HK-2 (cell line): ENCODE results near the gene CAMSAP1.

Source experiments
- DNase-seq: peaks from one replicate; pipeline ENCODE4 v3.0.0-alpha.2; 2018; ENCODE audit not compliant: unreplicated experiment

CAMSAP1 gene

DNA sequence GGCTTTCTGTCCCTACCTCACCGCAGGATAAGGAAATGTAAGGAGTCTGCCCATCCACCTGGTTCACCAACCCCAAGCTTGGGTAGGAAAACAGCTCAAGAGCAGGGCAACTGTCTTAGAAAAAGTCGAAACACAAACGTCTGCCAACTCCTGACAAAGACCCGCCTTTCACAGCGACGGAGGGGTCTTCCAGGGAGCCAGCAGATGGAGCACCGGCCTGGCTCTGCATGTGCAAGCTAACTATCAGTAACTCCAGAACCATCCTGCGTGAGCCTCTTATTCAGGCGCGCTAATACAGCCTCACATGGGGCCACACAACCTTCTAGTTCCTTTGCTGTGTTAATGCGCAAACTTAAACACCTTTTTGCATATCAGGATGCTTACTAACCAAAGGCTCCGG, 26.9 kb downstream of the CAMSAP1 start:
- no peak for DNase-seq

DNA sequence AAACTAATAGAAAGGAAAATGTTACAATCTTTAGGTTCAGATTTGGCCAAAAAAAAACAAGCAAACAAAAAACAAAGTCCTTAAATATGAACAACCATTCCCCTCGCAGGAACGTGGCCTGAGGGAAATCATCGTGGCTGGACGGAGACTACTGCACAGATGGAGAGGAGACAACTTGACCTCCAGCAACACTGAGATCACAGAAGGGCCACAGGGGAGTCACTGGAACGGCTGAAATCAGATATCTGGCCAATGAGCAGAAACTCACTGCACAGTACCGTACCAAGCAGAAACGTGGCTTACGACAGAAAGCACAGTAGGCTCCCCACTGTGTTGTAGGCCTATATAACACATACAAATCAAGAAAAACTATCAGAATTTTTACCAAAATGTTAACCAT, 27.7 kb downstream of the CAMSAP1 start:
- no peak for DNase-seq

DNA sequence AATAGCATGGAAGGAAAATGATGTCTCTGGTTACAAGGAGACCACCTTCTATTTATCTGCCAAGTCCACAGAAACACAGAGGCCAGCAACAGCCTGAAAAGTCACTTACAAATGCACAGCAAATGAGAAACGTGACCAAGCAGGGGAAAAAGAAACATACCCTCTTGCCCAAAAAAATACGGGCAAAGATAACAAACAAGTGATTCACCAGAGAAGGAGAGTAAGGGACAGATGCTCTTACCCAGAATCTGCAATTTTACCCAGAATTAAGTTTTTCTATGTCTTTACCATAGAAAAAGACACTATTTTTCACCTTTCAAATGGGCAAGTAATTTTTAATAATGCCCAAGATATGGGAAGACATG, 28.1 kb downstream of the CAMSAP1 start:
- no peak for DNase-seq

GRCh38 chr9:135878528-135879236, 28.7 kb downstream of the CAMSAP1 start:
- DNase-seq: no peak

DNA sequence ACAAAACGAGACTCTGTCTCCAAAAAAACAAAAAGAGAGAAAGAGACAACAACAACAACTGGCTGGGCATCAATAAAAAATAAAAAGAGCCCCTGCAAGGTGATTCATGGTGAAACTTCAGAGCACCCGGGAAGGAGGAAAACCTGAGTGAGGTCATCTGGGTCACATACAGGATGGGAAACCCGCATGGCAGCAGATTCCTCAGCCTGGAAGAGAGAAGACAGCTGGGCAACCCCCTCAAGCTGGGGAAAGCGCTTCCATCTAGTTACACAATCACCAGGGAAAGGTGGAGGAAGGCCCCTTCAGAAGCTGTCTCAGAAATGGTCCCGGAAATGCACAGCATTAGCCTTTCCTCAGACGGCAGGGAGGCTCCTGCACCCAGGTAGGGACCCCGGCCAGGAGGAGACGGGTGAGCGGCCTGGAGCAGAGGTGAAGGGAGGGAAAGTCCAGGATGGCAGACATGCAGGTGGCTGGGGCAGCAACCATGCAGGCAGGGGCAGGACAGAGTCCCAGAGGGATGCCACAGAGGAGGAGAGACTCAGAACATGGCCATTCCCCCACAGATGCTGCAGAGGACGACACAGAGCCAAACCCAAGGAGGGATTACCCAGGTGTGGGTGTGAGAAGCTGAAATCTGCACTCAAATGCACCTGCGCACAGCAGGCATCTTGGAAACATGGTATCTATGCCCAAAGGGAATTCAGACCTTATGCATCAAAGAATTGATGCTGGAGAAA, 29.4 kb downstream of the CAMSAP1 start:
- peak; percentile 28 for DNase-seq

DNA sequence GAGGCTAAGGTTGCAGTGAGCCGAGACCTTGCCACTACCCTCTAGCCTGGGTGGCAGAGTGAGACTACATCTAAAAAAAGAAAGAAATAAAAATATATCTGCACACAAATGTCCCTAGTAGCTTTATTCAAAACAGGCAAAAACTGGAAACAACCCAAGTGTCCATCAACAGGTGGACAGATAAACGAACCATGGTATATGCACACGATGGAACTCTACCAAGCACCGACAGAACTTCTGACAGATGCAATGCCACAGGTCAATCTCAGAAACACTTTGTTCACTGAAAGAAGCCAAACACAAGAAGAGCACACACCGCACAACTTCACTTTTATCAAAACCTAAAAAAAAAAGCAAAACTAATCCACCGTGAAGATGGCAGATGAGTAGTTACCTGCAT, 30.4 kb downstream of the CAMSAP1 start:
- no peak for DNase-seq

DNA sequence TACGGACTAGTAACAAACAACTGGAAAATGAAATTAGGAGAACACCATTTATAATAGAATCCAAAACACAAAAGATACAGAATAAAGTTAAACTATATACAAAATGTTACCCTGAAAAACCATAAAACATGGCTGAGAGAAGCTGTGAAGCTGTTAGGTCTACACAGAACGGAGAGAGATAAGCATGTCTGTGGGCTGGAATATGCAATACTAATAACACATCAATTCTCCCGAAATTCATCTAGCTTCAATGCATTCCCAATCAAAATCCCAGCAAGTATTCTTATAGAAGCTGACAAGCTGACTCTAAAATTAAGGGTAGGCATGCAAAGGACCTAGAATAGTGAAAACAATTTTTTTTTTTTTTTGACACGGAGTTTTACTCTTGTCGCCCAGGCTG, 32.5 kb downstream of the CAMSAP1 start:
- no peak for DNase-seq

DNA sequence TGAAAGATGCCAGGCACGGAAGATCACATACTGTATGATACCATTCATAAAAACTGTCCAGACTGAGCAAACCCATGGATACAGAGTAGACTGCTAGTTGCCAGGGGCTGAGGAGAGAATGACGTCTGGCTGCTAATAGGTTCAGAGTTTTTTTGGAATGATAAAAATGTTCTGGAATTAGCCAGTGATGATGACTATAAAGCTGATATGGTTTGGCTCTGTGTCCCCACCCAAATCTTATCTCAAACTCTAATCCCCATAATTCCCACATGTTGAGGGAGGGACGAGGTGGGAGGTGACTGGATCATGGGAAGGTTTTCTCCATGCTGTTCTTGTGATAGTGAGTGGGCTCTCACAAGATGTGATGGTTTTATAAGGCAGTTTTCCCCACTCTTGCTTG, 37.4 kb downstream of the CAMSAP1 start:
- DNase-seq: no peak

DNA sequence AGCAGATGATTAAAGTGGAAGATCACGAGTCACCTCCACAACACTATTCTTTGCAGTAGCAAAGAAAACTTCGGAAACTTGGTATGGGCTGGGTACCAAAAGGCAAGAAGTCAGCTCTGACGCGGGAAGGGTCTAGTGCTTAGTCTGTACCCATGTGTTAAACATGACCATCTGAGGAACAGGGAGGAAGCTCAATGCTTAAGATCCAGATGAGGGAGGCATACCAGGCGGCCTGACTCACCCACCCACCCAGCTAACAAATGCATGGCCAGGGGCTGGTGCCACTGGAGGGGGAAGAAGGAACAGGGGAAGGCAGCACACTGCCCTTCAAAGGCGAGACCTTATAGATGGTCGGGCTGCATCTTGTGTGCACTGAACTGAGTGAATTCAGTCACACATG, 41.8 kb downstream of the CAMSAP1 start:
- DNase-seq: no peak

DNA sequence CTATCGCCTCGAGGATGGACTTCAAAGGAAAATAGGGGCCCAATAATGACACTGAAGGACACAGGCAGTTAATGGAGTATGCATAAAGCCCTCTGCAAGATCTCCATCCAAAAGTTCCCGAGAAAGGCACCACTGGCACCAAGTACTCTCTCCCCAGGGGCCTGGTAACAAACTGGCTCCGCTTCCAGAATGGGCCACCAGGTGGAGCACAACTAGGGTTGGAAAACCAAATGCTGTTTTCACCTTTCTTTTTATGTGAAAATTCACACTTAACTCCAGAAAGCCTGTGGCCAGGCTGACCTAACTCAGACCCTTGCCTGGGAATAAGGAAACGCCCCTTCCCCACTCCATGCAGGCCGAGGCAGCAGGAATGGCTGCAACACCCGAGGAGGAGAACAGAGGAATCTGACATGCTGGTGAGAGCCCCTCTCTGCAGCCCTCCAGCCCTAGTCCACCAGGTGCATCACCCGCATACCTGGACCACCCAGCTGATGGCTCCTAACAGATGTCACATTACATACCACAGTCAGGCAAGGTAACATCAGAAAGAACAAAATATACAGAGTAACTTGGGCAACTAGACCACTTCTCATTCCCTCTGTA, 42.8 kb downstream of the CAMSAP1 start:
- peak; percentile 47 for DNase-seq

DNA sequence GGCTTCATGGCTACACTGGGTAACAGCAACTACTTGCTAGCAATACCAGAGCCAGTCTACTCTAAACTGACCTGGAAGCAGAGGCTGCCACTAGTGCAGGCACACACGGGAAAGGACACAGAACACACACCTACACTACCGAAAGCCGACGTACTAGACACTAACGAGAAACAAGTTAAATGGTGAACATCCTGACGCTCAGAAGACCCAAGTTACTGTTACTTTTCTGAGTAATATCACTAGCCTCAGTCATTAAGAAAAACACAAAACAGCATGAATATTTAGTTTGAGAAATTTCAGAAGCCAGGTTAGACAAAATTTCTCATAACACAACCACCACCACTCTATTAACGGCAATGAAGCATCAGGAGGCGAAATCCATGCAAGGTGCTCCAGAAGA, 44.5 kb downstream of the CAMSAP1 start:
- DNase-seq: no peak

GRCh38 chr9:135858491-135859185, 48.7 kb downstream of the CAMSAP1 start:
- DNase-seq: no peak

DNA sequence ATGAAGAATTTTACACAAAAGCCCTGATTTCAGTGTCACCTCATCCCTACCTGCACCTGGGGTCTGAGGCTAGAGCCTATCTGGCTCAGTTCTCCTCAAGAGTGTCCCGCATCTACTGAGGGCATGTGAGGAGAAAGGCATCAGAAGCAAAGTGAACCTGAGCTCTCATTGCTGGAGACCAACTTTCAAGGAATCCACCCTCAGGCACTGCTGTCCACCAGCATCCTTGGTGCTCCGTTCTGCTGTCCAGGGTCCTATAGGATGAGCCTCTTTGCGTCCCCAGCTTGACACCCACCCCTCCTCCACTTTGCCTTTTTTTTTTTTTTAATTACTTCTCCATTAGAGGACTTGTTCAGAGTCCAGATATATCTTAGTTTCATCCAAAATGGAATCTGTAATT, 49.5 kb downstream of the CAMSAP1 start:
- DNase-seq: no peak

DNA sequence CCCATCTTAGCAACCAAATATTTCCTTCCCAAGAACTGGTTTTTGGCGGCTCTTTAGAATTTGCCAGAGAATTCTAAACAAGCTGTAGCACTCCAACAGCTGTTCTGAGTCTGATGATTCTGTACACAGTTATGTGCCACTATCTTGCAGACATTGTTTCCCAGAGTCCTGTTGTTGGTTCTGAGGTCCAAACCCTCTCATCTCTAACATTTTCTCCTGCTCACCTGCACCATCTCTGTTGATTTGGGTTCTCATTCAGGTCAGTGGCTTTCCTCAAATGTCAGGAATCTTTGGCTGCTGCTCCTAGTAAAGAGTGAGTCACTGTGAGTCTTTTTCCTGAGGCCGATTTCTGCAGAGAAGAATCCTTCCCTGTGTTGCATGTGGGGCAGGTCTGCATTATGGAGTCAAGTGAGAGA, 50.0 kb downstream of the CAMSAP1 start:
- no peak for DNase-seq

- no peak for DNase-seq
Observed at GRCh38 chr9:135851748-135852147, 55.6 kb downstream of the CAMSAP1 start.

DNA sequence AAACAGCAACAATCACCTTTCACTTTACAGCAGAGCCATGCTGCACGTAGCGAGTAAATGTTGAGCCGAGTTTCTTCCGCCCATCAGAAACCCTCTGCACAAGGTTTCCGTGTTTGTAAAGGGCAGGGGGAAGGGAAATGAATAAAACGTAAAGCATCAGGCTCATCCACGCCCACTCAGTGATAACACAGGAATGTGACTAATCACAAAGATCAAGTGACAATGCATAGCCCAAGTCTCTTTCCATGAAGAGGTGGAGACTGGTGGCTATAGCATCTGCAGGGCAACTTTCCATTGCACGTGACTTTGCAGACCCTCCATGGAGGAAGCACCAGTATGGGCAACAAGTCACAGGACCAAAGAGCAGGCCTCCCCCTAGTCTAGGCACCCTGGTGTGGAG, 56.6 kb downstream of the CAMSAP1 start:
- no peak for DNase-seq

DNA sequence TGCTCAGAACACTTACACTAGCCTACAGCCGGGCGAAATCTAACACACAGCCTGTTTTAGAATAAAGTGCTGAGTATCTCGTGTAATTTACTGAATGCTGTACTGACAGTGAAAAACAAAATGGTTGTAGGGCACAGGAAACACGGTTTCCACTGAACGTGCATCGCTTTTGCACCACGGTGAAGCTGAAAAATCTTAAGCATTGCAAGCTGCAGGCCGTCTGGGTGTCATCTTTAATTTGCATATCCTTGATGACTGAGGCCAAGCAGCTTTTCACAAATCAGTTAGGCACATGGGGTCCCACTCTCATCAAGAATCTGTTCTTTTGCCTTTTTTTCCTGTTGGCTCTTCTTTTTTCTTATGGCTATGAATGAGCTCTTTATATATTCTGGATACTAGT, 58.2 kb downstream of the CAMSAP1 start:
- no peak for DNase-seq

DNA sequence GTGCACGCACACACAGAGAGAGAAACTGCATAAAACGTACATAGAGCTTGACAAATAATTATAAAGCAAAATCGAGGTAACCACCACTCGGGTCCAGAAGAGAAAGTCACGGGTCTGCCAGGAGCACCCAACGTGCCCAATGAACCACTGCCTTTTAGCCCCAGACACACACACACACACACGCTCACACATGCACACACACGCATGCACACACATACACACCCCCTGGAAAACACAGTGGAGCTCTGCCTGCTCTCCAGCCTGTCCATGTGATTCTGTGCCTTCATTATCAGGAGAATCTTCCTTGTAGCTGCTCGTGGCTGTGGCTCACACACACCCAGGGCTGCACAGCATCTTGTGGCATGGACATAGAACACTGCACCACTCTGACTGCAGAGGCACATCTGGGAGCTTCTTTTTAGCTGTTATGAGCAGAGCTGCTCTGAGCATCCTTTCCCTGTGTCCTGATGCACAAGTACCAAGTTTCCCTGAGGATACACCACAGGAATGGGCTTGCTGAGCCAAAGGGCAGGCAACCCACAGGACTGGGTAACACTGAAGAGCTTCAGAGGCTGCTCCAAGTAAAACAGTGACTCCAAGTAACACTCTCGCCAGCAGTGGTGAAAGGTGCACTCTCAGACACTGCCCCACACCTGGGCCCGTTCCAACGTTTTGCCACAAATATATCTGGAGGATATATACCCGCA, 58.9 kb downstream of the CAMSAP1 start:
- no peak for DNase-seq

DNA sequence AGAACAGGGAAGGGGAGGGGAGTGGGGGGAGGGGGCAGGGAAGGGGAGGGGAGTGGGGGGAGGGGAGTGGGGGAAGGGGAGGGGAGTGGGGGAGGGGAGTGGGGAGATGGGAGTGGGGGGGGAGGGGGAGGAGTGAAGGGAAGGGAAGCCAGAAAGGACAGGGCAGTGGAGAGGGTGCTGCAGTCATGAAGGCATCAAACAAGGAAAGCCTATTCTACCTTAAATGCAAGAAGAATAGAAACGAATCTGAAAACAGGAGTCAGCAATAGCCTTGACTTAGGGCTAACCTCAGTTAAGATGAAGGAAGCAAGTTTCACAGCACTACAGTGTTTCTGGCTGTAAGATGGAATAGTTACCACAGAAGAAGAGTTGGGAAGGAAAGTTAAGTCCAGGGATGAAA, 59.5 kb downstream of the CAMSAP1 start:
- DNase-seq: no peak

- DNase-seq: no peak
Observed at GRCh38 chr9:135840539-135840938, 66.8 kb downstream of the CAMSAP1 start.

GRCh38 chr9:135840107-135840506, 67.2 kb downstream of the CAMSAP1 start:
- no peak for DNase-seq

- DNase-seq: no peak
Observed at GRCh38 chr9:135839516-135839915, 67.8 kb downstream of the CAMSAP1 start.
